ENCODE data around the gene IL22RA2. TPM values are rescaled to one million over a fixed set of nuclear protein-coding genes. Genes with fewer than 3 reads are reported as not detected.
A peak's percentile ranks its signal among the peaks of the same experiment; 100 is the strongest.

The IL22RA2 gene
- total and polyA plus RNA-seq, 9 of the 15 experiments (the other 6 are each of a cell fraction or from before 2014, with no cell fraction given), result 0.03 TPM; not detected in 8

DNA sequence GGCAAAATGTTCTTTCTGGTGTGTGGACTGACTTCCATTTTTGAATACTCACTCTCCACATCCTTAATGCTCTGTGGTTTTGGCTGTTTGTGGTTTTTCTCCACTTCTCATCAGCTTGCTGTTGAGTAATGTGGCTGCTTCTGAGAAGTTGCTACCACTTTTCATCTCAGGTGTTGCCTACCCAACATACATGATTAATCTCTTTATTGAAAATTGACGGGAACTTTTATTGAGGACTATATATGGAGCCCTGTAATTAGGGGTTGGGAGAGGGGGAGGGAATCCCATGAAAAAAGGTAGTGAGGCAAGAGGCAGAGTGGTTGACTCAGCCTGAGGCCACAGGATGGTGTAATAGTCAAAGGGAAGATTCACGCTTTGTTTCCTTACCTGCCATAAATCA lies 17.6 kb downstream of the IL22RA2 start:
- Histone ChIP-seq H3K36me3 (ENCODE audit: control insufficient read depth, insufficient read depth, low read length) (no peaks in the 10 kb centered on the region), H3K79me2 (ENCODE audit: control insufficient read depth, insufficient read depth, low read length) (no peaks in the 10 kb centered on the region), H3K27ac (ENCODE audit: extremely low read depth, low read depth, low read length) (no peak overlapping the region), H4K20me1 (replicated peaks; ENCODE audit: control insufficient read depth, insufficient read depth, low read length) (no peaks in the 10 kb centered on the region), H3K4me2 (ENCODE audit: insufficient read depth, low read length) (no peak overlapping the region), H3K9me1 (ENCODE audit: control insufficient read depth, insufficient read depth, low read length) (no peaks in the 10 kb centered on the region), H3K4me1 (replicated peaks in 1 of 2; ENCODE audit: control insufficient read depth in 2 of 2, insufficient read depth in 2 of 2, low read length in 2 of 2) (peaks cover 0 to 15% of the 10 kb centered on the region in 2 experiments; a peak in 3 of 5 replicates), H2AFZ (ENCODE audit: low read depth, low read length) (peak overlapping the region; percentile 13; the same call in 1 of the 2 replicates), H3K9ac (ENCODE audit: insufficient read depth in 1 of 2, low read depth in 2 of 2, low read length in 2 of 2) (no peak overlapping the region), H3K9me3 (replicated peaks; ENCODE audit: control insufficient read depth, insufficient read depth, low read depth, low read length) (no peaks in the 10 kb centered on the region), H3K27me3 (ENCODE audit: control insufficient read depth in 2 of 2, insufficient read depth in 2 of 2, low read length in 2 of 2) (no peaks in the 10 kb centered on the region), H3K4me3 (no peak overlapping the region)
- ChIA-PET CTCF (ENCODE audit: low intra/inter-chr PET ratio) (no interaction called here), POLR2A (no interaction called here)
- BruUV-seq (replicated peaks), result no TSS peak
- DNase-seq (ENCODE audit: extremely low read depth in 1 of 4, low spot score in 3 of 4) (peak in 1 of 4 experiments; percentile 31), FAIRE-seq (no peak), ATAC-seq (no peak)
- in situ Hi-C loops (cut with MboI) (no loop called here), intact Hi-C loops (cut with micrococcal nuclease) (loop anchor here (2.0 kb wide), 1 partner anchor 159 kb away; no protein-coding TSS in a partner anchor)
- WGBS (ENCODE audit: insufficient coverage, low coverage, missing lambda C conversion rate), result 14% methylated on average over 2 of the region's 2 CpGs
- TF ChIP-seq ZNF316 (IDR thresholded peaks at IDR 0.05) (no peak), TRIM24 (IDR thresholded peaks at IDR 0.05) (0 out of 4 replicates have a peak, but pooled peaks of 1 of the 2 experiments have one; percentile 8), ARID1B (IDR thresholded peaks at IDR 0.05) (0 out of 2 replicates have a peak, but pooled peaks have one; percentile 7), DIDO1 (tag; IDR thresholded peaks at IDR 0.05; ENCODE audit: low read depth) (no peak), MLLT1 (IDR thresholded peaks at IDR 0.05) (0 out of 4 replicates have a peak, but pooled peaks of 1 of the 2 experiments have one; percentile 44), ESRRA (IDR thresholded peaks at IDR 0.05; ENCODE audit: borderline replicate concordance, low read depth) (peak; percentile 78; the same call in 1 of the 2 replicates), CTBP1 (IDR thresholded peaks at IDR 0.05; ENCODE audit: borderline replicate concordance) (peak; percentile 55; the same call in 1 of the 2 replicates), MBD1 (CRISPR knock-in tag; IDR thresholded peaks at IDR 0.05) (no peak), ZNF3 (CRISPR knock-in tag; IDR thresholded peaks at IDR 0.05) (peak; percentile 23; the same call in 1 of the 2 replicates), PCBP1 (IDR thresholded peaks at IDR 0.05; ENCODE audit: low read depth, low read length, poor library complexity, severe bottlenecking) (no peak), ARNT (IDR thresholded peaks at IDR 0.05) (no peak), RNF2 (IDR thresholded peaks at IDR 0.05) (peak; percentile 29; the same call in 1 of the 2 replicates), ZNF354B (CRISPR knock-in tag; IDR thresholded peaks at IDR 0.05) (no peak)
- TF ChIP-seq, protein P1, sequence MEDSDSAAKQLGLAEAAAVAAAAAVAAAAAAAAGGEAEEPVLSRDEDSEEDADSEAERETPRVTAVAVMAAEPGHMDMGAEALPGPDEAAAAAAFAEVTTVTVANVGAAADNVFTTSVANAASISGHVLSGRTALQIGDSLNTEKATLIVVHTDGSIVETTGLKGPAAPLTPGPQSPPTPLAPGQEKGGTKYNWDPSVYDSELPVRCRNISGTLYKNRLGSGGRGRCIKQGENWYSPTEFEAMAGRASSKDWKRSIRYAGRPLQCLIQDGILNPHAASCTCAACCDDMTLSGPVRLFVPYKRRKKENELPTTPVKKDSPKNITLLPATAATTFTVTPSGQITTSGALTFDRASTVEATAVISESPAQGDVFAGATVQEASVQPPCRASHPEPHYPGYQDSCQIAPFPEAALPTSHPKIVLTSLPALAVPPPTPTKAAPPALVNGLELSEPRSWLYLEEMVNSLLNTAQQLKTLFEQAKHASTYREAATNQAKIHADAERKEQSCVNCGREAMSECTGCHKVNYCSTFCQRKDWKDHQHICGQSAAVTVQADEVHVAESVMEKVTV (CRISPR knock-in tag; IDR thresholded peaks at IDR 0.05), result peak; percentile 51; the same call in 1 of the 2 replicates
- TF ChIP-seq, protein P2, sequence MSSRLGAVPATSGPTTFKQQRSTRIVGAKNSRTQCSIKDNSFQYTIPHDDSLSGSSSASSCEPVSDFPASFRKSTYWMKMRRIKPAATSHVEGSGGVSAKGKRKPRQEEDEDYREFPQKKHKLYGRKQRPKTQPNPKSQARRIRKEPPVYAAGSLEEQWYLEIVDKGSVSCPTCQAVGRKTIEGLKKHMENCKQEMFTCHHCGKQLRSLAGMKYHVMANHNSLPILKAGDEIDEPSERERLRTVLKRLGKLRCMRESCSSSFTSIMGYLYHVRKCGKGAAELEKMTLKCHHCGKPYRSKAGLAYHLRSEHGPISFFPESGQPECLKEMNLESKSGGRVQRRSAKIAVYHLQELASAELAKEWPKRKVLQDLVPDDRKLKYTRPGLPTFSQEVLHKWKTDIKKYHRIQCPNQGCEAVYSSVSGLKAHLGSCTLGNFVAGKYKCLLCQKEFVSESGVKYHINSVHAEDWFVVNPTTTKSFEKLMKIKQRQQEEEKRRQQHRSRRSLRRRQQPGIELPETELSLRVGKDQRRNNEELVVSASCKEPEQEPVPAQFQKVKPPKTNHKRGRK (tag; IDR thresholded peaks at IDR 0.05), result no peak

All from K562 (cell line).